Muscle of leg (tissue), 11 donors: Measurements from ENCODE around the gene EEPD1. TPM values are rescaled to one million over a fixed set of nuclear protein-coding genes. Genes with fewer than 3 reads are reported as not detected.
A peak's percentile ranks its signal among the peaks of the same experiment; 100 is the strongest.

ENCODE experiments used
- DNase-seq: peaks from one replicate; pipeline ENCODE4 v3.0.0; 2013
- H3K27ac ChIP-seq: one replicate; pipeline ENCODE4 v1.5.1; 2013; ENCODE audit warnings: mild to moderate bottlenecking, low read length, control low read depth
- H3K27me3 ChIP-seq: one replicate; pipeline ENCODE4 v1.6.1; 2013; ENCODE audit warnings: low read length; ENCODE audit not compliant: control insufficient read depth, insufficient read depth
- H3K36me3 ChIP-seq: one replicate; pipeline ENCODE4 v1.6.1; 2013; ENCODE audit warnings: low read length; ENCODE audit not compliant: control insufficient read depth, insufficient read depth
- H3K4me1 ChIP-seq: one replicate; pipeline ENCODE4 v1.6.1; 2013; ENCODE audit warnings: low read length; ENCODE audit not compliant: control insufficient read depth, insufficient read depth
- H3K4me3 ChIP-seq: one replicate; pipeline ENCODE4 v1.5.1; 2013; ENCODE audit warnings: low read length, control low read depth
- H3K9me3 ChIP-seq: replicated peaks from 2 replicates; pipeline ENCODE4 v1.6.1; 2013; ENCODE audit warnings: low read depth, low read length; ENCODE audit not compliant: control insufficient read depth
- whole genome bisulfite sequencing: methylation state at CpG from one replicate; pipeline ENCODE4 v1.1.5; 2013; ENCODE audit warnings: missing lambda C conversion rate; ENCODE audit not compliant: insufficient coverage; 5-methylcytosine and 5-hydroxymethylcytosine counted together
- polyA plus RNA-seq, 8 donors: library from polyadenylated mRNA; unstranded; fragments of 120-200 nt; gene quantifications; one replicate each; pipeline versions ENCODE4 v1.2.1 to v1.2.3, GENCODE V29; 2013; ENCODE audit warnings: inconsistent platforms in 1 of 8, low replicate concordance in 1 of 8; ENCODE audit not compliant: insufficient read length in 8 of 8, insufficient read depth in 1 of 8
- total RNA-seq: library from RNA; stranded (reverse); fragments of 120-200 nt; gene quantifications from one replicate; pipeline ENCODE4 v1.2.4, GENCODE V29; 2013

EEPD1 gene
- total and polyA plus RNA-seq, 9 donors = 9.2 to 14.2 (median 13.2) TPM

GRCh38 chr7:36279200-36279925, 126.3 kb downstream of the EEPD1 start:
- Histone ChIP-seq H3K27ac (peak overlapping the region; percentile 6), H3K27me3 (no peaks in the 10 kb centered on the region), H3K4me3 (no peak overlapping the region), H3K36me3 (no peaks in the 10 kb centered on the region), H3K9me3 (no peaks in the 10 kb centered on the region), H3K4me1 (peaks cover 41% of the 10 kb centered on the region)
- DNase-seq = peak; percentile 46
- 83% methylated on average over 7 of the region's 9 CpGs for WGBS

- 89% methylated on average over 9 of the region's 9 CpGs for WGBS
- H3K27ac ChIP-seq = no peak overlapping the region
- no peak for DNase-seq
These were observed 126.9 kb downstream of the EEPD1 start for GRCh38 chr7:36279926-36280315.

DNA sequence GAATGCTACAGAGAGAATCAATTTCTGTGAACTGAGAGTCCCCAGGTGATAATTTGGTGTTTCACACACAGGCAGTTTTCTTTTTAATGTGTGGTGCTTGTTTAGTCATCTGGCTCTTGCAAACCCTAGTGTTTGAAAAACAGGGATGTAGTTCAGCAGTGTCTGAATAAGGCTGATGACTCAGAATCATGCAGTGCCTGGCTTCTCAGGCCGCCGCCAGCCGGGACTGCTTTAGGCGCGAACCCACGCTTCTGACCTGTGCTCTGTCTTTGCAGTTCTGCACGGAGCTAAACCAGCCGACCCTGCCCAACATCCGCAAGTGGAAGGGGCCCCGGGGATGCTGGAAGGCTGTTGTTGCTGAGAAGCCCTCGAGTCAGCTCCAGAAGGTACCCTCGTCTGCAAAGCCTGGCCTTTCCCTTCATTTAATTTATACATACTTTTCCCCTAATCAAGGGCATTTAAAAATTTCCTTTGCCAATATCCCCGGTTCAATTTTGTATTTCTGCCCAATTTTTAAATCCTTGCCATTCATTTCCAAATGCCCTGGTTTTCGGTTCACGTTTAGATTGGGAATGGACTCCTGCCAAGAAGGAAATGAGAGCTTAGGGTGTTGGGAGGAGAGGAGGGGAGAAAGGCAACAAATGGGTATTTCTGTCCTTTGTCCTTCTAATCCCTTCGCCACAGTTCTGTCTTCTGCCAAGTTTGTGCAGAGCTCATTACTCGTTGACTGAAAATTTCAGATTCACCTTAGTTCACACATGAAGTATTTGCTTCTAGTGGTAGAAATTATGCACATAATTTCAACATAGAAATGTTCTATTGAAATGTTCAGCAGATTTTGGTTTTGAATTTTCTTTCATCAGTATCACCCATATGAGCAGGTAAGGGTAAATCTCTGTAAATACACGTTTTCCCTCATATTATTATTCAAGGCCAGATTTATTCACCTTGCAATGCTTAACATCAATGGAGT, 128.1 kb downstream of the EEPD1 start:
- 5% methylated on average over 10 of the region's 18 CpGs for WGBS

More at GRCh38 chr7:36279926-36280315, 126.9 kb downstream of the EEPD1 start:
- no peak overlapping the region for H3K4me3 ChIP-seq
- H3K9me3 ChIP-seq = no peaks in the 10 kb centered on the region
- no peaks in the 10 kb centered on the region for H3K36me3 ChIP-seq
- H3K4me1 ChIP-seq = peaks cover 46% of the 10 kb centered on the region
- no peaks in the 10 kb centered on the region for H3K27me3 ChIP-seq

DNA sequence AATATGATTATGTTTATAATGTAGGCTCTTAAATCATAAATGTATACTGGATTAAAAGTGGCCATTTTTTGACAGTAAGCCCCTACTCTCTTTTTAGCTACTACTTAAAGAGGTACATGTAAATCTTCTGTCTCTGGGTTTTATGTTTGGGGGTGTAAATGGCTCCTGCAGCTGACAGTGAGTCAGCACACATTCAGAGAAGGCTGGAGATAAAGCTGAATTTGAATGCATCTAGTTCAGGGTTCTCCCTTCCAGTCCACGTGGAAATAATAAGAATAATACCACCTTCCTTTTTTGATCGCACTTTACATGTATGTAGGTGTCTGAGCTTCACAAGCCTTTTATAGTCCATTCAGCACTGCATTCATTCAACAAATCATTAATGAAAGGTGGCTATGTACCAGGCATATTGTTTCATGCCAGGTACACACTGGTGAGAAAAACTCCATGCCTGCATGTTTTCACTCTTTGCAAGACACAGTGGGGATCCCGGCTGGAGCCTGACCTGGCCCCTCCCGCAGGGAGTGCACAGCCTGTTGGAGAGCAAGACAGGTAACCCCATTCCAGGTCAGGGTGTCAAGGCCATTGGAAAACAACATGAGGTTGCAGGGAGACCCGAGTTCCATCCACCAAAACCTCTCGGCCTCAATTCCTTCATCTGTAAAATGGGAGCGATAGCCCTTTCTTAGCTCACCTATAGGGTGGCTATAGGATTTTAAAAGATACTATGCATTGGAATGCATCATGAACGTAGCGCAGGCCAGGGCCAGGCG, 129.1 kb downstream of the EEPD1 start:
- H3K9me3 ChIP-seq = no peaks in the 10 kb centered on the region
- peaks cover 61% of the 10 kb centered on the region for H3K4me1 ChIP-seq
- H3K36me3 ChIP-seq = no peaks in the 10 kb centered on the region
- DNase-seq = no peak
- no peak overlapping the region for H3K4me3 ChIP-seq
- no peaks in the 10 kb centered on the region for H3K27me3 ChIP-seq
- H3K27ac ChIP-seq = no peak overlapping the region
- 91% methylated on average over 5 of the region's 10 CpGs for WGBS

More for the DNA sequence above, 128.1 kb downstream of the EEPD1 start:
- H3K4me1 ChIP-seq = peaks cover 55% of the 10 kb centered on the region
- H3K9me3 ChIP-seq = no peaks in the 10 kb centered on the region
- peak; percentile 82 for DNase-seq
- H3K4me3 ChIP-seq = no peak overlapping the region
- H3K27me3 ChIP-seq = no peaks in the 10 kb centered on the region
- peak overlapping the region; percentile 31 for H3K27ac ChIP-seq
- H3K36me3 ChIP-seq = no peaks in the 10 kb centered on the region

GRCh38 chr7:36283181-36283580, 130.1 kb downstream of the EEPD1 start:
- DNase-seq = no peak
- H3K4me1 ChIP-seq = peaks cover 60% of the 10 kb centered on the region
- WGBS = 78% methylated on average over 4 of the region's 9 CpGs
- H3K9me3 ChIP-seq = no peaks in the 10 kb centered on the region
- peak overlapping the region; percentile 16 for H3K27ac ChIP-seq
- peaks cover under 1% of the 10 kb centered on the region for H3K36me3 ChIP-seq
- H3K27me3 ChIP-seq = no peaks in the 10 kb centered on the region
- no peak overlapping the region for H3K4me3 ChIP-seq

DNA sequence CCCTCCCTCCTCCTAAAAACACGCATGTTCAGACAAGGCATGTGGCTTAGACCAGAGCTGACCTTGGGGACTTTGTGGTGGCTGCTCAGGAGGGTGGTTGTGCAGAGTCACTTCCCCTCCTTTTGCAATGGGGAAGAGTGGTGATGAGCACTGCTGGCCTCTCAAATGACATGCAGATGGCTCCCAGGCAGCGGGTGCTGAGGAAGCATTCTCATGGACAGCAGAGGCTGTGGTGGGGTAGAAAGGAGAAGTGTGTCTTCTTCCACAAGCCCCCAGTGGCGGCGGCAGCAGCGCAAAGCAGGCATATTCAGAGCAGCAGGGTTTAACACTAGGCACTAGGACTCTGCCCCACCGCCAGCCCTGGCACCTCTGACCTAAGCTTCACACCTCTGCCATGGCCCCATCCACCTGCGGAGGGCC, 130.7 kb downstream of the EEPD1 start:
- DNase-seq = peak; percentile 86
- H3K4me3 ChIP-seq = no peak overlapping the region
- no peaks in the 10 kb centered on the region for H3K9me3 ChIP-seq
- H3K27ac ChIP-seq = no peak overlapping the region
- no peaks in the 10 kb centered on the region for H3K27me3 ChIP-seq
- H3K4me1 ChIP-seq = peaks cover 54% of the 10 kb centered on the region
- WGBS = 90% methylated on average over 5 of the region's 7 CpGs
- peaks cover 2% of the 10 kb centered on the region for H3K36me3 ChIP-seq

- H3K27ac ChIP-seq = no peak overlapping the region
- no peak for DNase-seq
- WGBS = 80% methylated on average over 18 of the region's 19 CpGs
- H3K4me3 ChIP-seq = no peak overlapping the region
- H3K27me3 ChIP-seq = no peaks in the 10 kb centered on the region
- peaks cover 47% of the 10 kb centered on the region for H3K4me1 ChIP-seq
- peaks cover 2% of the 10 kb centered on the region for H3K36me3 ChIP-seq
- no peaks in the 10 kb centered on the region for H3K9me3 ChIP-seq
These were observed 131.5 kb downstream of the EEPD1 start for GRCh38 chr7:36284456-36285090.

- peaks cover 2% of the 10 kb centered on the region for H3K36me3 ChIP-seq
- no peaks in the 10 kb centered on the region for H3K9me3 ChIP-seq
- H3K4me3 ChIP-seq = no peak overlapping the region
- H3K27ac ChIP-seq = no peak overlapping the region
- 36% methylated on average over 7 of the region's 9 CpGs for WGBS
- H3K27me3 ChIP-seq = no peaks in the 10 kb centered on the region
- no peak for DNase-seq
- H3K4me1 ChIP-seq = peaks cover 40% of the 10 kb centered on the region
These were observed 132.2 kb downstream of the EEPD1 start for GRCh38 chr7:36285276-36285675.

DNA sequence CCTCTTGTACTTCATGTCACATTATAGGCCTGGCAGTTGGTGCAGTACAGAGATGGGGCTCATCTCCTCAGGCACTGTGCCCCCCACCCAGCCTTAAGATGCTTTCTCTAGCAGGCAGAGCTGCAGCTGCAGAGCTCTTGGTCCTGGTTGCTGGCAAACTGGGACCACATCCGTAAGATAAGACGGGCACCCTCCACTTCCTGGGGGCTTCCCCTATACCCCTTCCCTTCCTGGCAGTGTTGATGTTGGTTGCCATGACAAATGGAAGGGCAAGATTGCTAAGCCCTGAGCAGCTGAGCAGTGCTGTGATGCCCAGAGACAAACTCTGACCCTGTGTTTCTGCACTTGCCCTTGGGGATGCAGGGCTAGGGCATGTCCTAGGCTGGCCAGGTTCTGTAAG, 133.2 kb downstream of the EEPD1 start:
- no CpG with 5 or more reads among the region's 2 CpGs for WGBS
- Histone ChIP-seq H3K36me3 (peaks cover 4% of the 10 kb centered on the region), H3K9me3 (no peaks in the 10 kb centered on the region), H3K4me1 (peaks cover 33% of the 10 kb centered on the region), H3K27ac (no peak overlapping the region), H3K4me3 (no peak overlapping the region), H3K27me3 (no peaks in the 10 kb centered on the region)
- DNase-seq = no peak
